CD14-positive monocyte (primary cell): ENCODE measurements around the gene CHTF8. TPM values are rescaled to one million over a fixed set of nuclear protein-coding genes. Genes with fewer than 3 reads are reported as not detected.
"Not testable (repeated sequence)": the region's sequence is repeated elsewhere in the genome, so short reads cannot be mapped to it uniquely, and the experiment has no call there.

Experiments
- DNase-seq, 3 donors: peaks; one replicate each; pipeline ENCODE4 v3.0.0-alpha.2; 2011 to 2022
- H2AFZ ChIP-seq: 2 replicates; pipeline ENCODE4 v1.6.0; 2012; ENCODE audit warnings: mild to moderate bottlenecking, low read depth, low read length, inconsistent platforms; ENCODE audit not compliant: insufficient read depth, poor library complexity, severe bottlenecking
- H3K27ac ChIP-seq, 2 donors: 1 replicate in 1 of 2; 2 replicates in 1 of 2; pipeline ENCODE4 v1.5.1; 2012 to 2013; ENCODE audit warnings: low read length in 2 of 2, control low read depth in 1 of 2, inconsistent platforms in 1 of 2, low read depth in 1 of 2, mild to moderate bottlenecking in 1 of 2
- H3K27me3 ChIP-seq, 2 donors: one replicate each; pipeline versions ENCODE4 v1.6.0 to v1.6.1; 2011 to 2013; ENCODE audit warnings: low read length in 2 of 2; ENCODE audit not compliant: control insufficient read depth in 2 of 2, insufficient read depth in 2 of 2
- H3K36me3 ChIP-seq, 2 donors: replicated peaks in 1 of 2; 1 replicate in 1 of 2; 2 replicates in 1 of 2; pipeline versions ENCODE4 v1.5.1 to v1.6.1; 2012 to 2013; ENCODE audit warnings: low read length in 2 of 2, control low read depth in 1 of 2, inconsistent platforms in 1 of 2, mild to moderate bottlenecking in 1 of 2; ENCODE audit not compliant: insufficient read depth in 2 of 2, control insufficient read depth in 1 of 2
- H3K4me1 ChIP-seq, 2 donors: 1 replicate in 1 of 2; 2 replicates in 1 of 2; pipeline versions ENCODE4 v1.5.1 to v1.6.1; 2012 to 2013; ENCODE audit warnings: low read length in 2 of 2, control low read depth in 1 of 2, inconsistent platforms in 1 of 2, mild to moderate bottlenecking in 1 of 2, moderate library complexity in 1 of 2; ENCODE audit not compliant: insufficient read depth in 2 of 2, control insufficient read depth in 1 of 2
- H3K4me2 ChIP-seq: replicated peaks from 2 replicates; pipeline ENCODE3; 2012; ENCODE audit warnings: low read length, moderate library complexity, mild to moderate bottlenecking; ENCODE audit not compliant: poor library complexity, severe bottlenecking; ENCODE audit errors: extremely low read depth
- H3K4me3 ChIP-seq, 3 experiments: fragments of 200-600 bp in 1 of 3; sonication (generic) in 1 of 3; replicated peaks in 1 of 3; 1 replicate in 2 of 3; 2 replicates in 1 of 3; pipeline ENCODE4 v1.5.1; 2011 to 2013; ENCODE audit warnings: low read length in 3 of 3, mild to moderate bottlenecking in 3 of 3, control low read depth in 2 of 3, low read depth in 2 of 3, inconsistent platforms in 1 of 3, moderate library complexity in 1 of 3
- H3K79me2 ChIP-seq: 2 replicates; pipeline ENCODE4 v1.6.0; 2012; ENCODE audit warnings: mild to moderate bottlenecking, control low read depth, inconsistent platforms, low read length, moderate library complexity; ENCODE audit not compliant: insufficient read depth
- H3K9ac ChIP-seq: 2 replicates; pipeline ENCODE4 v1.6.0; 2017; ENCODE audit warnings: low read length, mild to moderate bottlenecking; ENCODE audit not compliant: insufficient read depth, poor library complexity, severe bottlenecking
- H3K9me3 ChIP-seq, 2 donors: replicated peaks in 1 of 2; 1 replicate in 1 of 2; 2 replicates in 1 of 2; pipeline versions ENCODE4 v1.5.1 to v1.6.1; 2012 to 2013; ENCODE audit warnings: low read length in 2 of 2, control low read depth in 1 of 2; ENCODE audit not compliant: control insufficient read depth in 1 of 2, insufficient read depth in 1 of 2
- H4K20me1 ChIP-seq: 2 replicates; pipeline ENCODE4 v1.6.0; 2012; ENCODE audit warnings: mild to moderate bottlenecking, low read length, control low read depth, moderate library complexity; ENCODE audit not compliant: insufficient read depth
- H3K27ac Mint-ChIP-seq, 7 donors: one replicate each; pipeline ENCODE4 v1.8.0; 2020; ENCODE audit warnings: mild to moderate bottlenecking in 7 of 7, mixed read lengths in 7 of 7, moderate library complexity in 6 of 7, inconsistent platforms in 2 of 7
- H3K27me3 Mint-ChIP-seq, 3 donors: one replicate each; pipeline ENCODE4 v1.8.0; 2021 to 2022; ENCODE audit warnings: low read depth in 3 of 3, mild to moderate bottlenecking in 3 of 3, mixed read lengths in 3 of 3, moderate library complexity in 3 of 3, inconsistent platforms in 1 of 3
- H3K36me3 Mint-ChIP-seq, 2 donors: one replicate each; pipeline ENCODE4 v1.8.0; 2020; ENCODE audit warnings: mixed read lengths in 2 of 2, inconsistent platforms in 1 of 2, mild to moderate bottlenecking in 1 of 2
- H3K4me1 Mint-ChIP-seq: one replicate; pipeline ENCODE4 v1.8.0; 2020; ENCODE audit warnings: mild to moderate bottlenecking, mixed read lengths
- H3K4me3 Mint-ChIP-seq, 2 donors: one replicate each; pipeline ENCODE4 v1.8.0; 2020; ENCODE audit warnings: mild to moderate bottlenecking in 2 of 2, mixed read lengths in 2 of 2, moderate library complexity in 1 of 2
- H3K9me3 Mint-ChIP-seq, 7 donors: one replicate each; pipeline ENCODE4 v1.8.0; 2020 to 2022; ENCODE audit warnings: mixed read lengths in 7 of 7, mild to moderate bottlenecking in 6 of 7, moderate library complexity in 6 of 7, inconsistent platforms in 2 of 7
- whole genome bisulfite sequencing: methylation state at CpG from one replicate; pipeline ENCODE4 v1.1.5; 2013; ENCODE audit warnings: missing lambda C conversion rate; ENCODE audit not compliant: insufficient coverage; 5-methylcytosine and 5-hydroxymethylcytosine counted together
- intact Hi-C, 2 donors: fragments of 100-400 bp; cut with micrococcal nuclease; formaldehyde crosslinking; loops; one replicate each; pipeline versions ENCODE4 v1.15.0 to v1.15.1; 2023
- polyA plus RNA-seq, 3 donors: library from polyadenylated mRNA; depleted of rRNA in 1 of 3; unstranded in 2 of 3; stranded (reverse) in 1 of 3; fragments of 300-500 nt in 2 of 3; fragments of >200 nt in 1 of 3; fragmentation: Illumina TruSeq in 2 of 3; gene quantifications; 1 replicate in 2 of 3; 2 replicates in 1 of 3; pipeline ENCODE4 v1.2.3, GENCODE V29; 2012 to 2021
- TF ChIP-seq, protein P1 (sequence below): fragments of 200-600 bp; IDR thresholded peaks from one replicate; pipeline ENCODE4 v1.8.0; 2022; ENCODE audit warnings: antibody characterized with exemption, mild to moderate bottlenecking

Gene CHTF8
- polyA plus RNA-seq, 3 donors, result 45.9 to 172 (median 158) TPM

DNA sequence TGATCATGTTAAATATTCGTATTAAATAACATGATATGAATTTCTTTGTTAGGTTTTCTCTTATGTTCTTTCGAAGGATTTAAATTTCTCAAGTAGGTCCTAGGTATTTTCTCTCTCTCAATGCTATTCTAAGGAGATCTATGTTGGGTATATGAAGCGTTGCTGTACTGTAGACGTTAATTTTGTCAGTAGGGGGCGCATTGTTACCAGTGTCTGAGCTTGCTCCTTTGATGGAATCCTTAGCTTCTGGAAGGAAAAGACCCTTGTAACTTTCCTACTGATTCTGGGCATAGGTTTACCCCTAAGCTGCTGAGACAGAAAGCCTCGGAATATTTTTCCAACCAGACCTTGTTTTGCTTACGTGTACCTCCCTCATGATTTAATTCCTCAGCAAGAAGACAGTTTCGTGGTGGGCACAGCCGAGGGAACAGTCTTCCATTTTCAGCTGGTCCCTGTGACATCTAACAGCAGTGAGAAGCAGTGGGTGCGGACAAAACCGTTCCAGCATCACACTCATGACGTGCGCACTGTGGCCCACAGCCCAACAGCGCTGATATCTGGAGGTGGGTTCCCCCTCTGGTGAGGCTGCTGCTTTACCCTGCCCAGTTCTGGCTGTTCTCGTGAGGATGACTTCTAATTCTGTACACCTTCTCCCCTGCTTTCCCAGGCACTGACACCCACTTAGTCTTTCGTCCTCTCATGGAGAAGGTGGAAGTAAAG, 17.9 kb upstream of the CHTF8 start:
- H3K27me3 ChIP-seq, result no peaks in the 10 kb centered on the region
- no peak overlapping the region for H3K9ac ChIP-seq
- H3K27ac ChIP-seq, result no peak overlapping the region
- Mint-ChIP-seq H3K27ac (no peak overlapping the region), H3K4me1 (no peaks in the 10 kb centered on the region), H3K9me3 (peaks cover 0 to 3% (median 0%) of the 10 kb centered on the region in 7 donors), H3K4me3 (no peak overlapping the region), H3K27me3 (peaks cover 0 to 2% (median 0%) of the 10 kb centered on the region in 3 donors), H3K36me3 (peaks cover 51 to 82% of the 10 kb centered on the region in 2 donors)
- WGBS, result 84% methylated on average over 12 of the region's 16 CpGs
- no peaks in the 10 kb centered on the region for H3K4me1 ChIP-seq
- H2AFZ ChIP-seq, result no peak overlapping the region
- no peak overlapping the region for H3K4me3 ChIP-seq
- peak; percentile 44 to 71 (median 55) for DNase-seq
- H3K79me2 ChIP-seq, result no peaks in the 10 kb centered on the region
- TF ChIP-seq, protein P1, sequence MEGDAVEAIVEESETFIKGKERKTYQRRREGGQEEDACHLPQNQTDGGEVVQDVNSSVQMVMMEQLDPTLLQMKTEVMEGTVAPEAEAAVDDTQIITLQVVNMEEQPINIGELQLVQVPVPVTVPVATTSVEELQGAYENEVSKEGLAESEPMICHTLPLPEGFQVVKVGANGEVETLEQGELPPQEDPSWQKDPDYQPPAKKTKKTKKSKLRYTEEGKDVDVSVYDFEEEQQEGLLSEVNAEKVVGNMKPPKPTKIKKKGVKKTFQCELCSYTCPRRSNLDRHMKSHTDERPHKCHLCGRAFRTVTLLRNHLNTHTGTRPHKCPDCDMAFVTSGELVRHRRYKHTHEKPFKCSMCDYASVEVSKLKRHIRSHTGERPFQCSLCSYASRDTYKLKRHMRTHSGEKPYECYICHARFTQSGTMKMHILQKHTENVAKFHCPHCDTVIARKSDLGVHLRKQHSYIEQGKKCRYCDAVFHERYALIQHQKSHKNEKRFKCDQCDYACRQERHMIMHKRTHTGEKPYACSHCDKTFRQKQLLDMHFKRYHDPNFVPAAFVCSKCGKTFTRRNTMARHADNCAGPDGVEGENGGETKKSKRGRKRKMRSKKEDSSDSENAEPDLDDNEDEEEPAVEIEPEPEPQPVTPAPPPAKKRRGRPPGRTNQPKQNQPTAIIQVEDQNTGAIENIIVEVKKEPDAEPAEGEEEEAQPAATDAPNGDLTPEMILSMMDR, result peak; percentile 86
- intact Hi-C loops, result loop anchor here (1.0 to 5.0 kb wide), 2 partner anchors 137 kb away; no protein-coding TSS in a partner anchor
- no peaks in the 10 kb centered on the region for H4K20me1 ChIP-seq
- H3K9me3 ChIP-seq, result no peaks in the 10 kb centered on the region
- peaks cover 47 to 74% of the 10 kb centered on the region in 2 donors for H3K36me3 ChIP-seq
- no peak overlapping the region for H3K4me2 ChIP-seq

DNA sequence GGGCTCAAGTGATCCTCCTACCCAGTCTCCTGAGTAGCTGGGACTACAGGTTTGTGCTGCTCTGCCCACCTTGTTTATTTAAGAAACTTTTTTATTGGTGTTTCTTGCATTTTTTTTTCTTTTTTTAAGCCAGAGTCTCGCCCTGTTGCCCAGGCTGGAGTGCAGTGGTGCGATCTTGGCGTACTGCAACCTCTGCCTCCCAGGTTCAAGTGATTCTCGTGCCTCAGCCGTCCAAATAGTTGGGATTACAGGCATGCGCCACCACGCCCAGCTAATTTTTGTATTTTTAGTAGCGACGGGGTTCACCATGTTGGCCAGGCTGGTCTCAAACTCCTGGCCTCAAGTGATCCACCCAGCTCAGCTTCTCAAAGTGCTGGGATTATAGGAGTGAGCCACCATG, 17.2 kb upstream of the CHTF8 start:
- H4K20me1 ChIP-seq, H3K9me3 ChIP-seq, H3K4me1 Mint-ChIP-seq, H3K27me3 ChIP-seq, H3K4me1 ChIP-seq, DNase-seq, H3K79me2 ChIP-seq, H3K27me3 Mint-ChIP-seq, H3K9me3 Mint-ChIP-seq, H3K27ac Mint-ChIP-seq, H3K27ac ChIP-seq, H3K4me3 ChIP-seq, H3K4me3 Mint-ChIP-seq, H3K9ac ChIP-seq, H2AFZ ChIP-seq, H3K4me2 ChIP-seq: not testable (repeated sequence)
- intact Hi-C loops, result loop anchor here (1.0 to 5.0 kb wide), 2 partner anchors 138 kb away; no protein-coding TSS in a partner anchor
- H3K36me3 ChIP-seq, result peaks cover 42 to 72% of the 10 kb centered on the region in 2 donors
- WGBS, result 94% methylated on average over 9 of the region's 9 CpGs
- H3K36me3 Mint-ChIP-seq, result peaks cover 48 to 82% of the 10 kb centered on the region in 2 donors
